ENCODE data around the gene WDR38.

Gene WDR38

DNA sequence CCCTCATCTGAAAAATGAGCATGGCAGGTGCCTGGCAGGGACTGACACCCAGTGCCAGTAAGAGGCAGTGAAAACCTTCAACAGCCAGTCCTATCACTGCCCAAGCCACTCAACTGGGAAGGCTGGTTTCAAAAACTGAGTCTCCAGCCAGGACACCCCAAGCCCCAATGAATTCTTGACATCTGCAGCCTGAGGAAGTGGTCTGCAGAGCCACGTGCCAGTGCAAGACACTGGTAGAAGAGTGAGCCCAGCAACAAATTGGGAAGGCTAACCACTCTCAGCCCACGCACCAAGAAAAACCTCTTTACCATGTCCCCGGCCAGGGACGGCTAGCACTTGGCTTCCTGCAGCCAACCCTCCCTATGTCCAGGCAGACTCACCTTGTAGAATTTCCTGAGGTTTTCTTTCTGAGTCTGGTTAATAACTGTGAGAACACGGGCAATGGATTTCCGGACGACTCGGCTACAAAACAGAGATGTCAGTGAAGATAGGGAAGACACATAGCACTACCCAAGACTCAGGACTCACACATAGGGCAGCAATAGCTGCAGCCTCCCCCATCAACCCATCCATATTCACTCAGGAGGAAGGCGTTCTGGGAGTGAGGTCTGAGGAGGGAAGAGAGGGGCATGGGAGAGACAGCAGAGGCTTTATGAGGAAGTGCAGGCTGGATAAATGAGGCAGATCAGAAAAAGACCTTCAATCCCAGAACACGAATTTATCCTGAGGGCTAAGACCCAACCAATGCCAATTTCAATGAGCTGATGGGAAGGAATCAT is 6.7 kb downstream of the WDR38 start:
- DNase-seq = peak in 1 of 2 experiments; percentile 21

DNA sequence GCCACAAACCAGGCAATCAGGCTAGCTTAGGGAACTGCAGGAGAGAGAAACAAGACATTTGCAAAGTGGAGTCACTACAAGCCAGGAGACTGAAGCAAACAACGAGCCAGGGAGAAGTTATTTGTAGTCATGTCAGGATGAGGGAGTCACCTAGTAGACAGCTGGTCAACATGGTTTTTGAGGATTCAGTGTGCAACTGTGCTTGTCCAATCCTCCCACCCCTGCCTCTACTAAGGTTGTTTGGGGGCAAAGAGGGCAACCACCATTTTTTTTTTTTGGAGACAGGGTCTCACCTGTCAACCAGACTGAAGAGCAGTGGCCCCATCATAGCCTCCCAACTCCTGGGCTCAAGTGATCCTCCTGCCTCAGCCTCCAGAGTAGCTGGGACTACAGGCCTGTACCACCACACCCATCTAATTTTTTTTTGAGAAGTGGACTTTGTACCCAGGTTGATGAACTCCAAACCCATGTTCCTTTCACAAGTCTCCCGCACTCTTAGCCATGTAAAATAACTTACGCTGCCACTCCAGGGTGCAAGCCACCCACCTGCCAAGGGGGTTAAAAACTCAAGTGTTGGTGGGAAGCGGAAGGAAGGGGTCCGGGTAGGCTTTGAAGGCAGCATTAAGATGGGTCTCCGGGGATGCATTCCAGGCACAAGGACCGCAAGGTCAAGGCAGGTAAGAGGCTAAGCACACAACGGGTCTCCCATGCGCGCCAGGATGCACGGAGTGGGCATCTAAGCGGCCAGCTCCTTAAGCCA is 7.5 kb downstream of the WDR38 start:
- no peak for DNase-seq

DNA sequence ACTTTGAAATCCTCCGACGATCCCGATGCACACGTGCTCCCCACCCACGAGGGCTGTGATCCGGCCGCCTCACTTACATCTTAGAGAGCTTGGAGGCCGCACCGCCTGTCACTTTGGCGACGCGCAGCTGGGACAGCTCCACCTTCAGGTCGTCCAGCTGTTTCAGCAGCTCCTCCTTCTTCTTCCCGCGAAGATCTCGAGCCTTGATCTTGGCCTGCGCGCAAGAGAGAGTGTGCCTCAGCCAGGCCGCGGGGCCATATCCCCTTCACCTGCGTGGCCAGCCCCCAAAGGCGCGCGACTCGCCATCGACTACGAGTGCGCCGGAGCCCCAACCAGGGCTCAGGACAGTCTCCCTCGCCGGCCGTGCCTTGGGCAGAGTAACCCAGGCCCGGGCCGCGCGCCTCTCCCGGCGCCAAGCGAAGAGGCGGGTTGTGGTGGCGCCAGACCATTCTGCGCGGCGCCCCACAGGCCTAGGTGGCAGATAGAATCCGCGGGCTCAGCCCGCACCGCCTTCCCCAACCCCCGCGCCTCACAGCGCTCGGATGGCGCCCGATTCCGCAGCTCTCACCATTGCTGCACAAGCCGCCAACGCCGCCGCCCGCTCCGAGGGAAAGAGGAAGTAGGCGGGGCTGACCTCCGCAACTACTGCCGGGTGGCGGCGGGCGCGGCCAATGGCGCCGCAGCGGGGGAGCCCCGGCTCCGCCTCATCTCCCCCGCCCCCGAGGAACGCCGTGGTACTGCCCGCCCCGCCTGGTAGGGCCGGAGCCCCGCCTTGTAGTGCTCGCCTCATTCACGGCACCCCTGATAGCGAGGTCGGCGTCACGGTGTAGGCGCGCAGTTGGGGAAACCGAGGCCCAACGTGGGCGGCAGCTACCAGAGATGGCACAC is 8.3 kb downstream of the WDR38 start, which contains the start of the genes ARPC5L and RPL35:
Gene ARPC5L, plus strand, starts transcription at position 789 of the 888 bp plus-strand sequence. CDS start 7,161 bp downstream, outside the sequence.
Gene RPL35, minus strand, starts transcription at position 616 of the 888 bp plus-strand sequence. Its CDS starts 45 bp downstream, at position 571.
- DNase-seq = peak; percentile 95 to 97

DNA sequence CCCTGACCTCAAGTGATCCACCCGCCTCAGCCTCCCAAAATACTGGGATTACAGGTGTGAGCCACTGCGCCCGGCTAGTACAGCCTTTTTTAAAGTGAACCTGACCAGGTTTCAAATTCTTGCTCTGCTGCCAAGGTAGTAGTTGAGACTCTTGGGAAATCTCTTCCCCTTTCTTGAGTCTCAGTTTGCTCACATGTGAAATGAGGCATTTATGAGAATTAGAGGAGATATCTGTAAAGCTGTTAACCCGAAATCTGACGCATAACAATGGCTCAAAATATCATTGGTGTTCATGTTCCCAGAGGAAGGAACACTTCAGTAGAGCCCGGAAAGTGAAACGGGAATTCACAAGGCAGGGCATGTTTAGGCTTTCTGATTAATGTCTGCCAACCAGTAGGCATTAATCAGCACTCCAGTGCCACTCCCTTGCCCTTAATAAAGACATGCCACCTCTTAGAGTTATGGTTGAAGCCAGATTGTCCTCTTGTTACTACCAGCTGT is 10.2 kb downstream of the WDR38 start:
- DNase-seq = no peak

DNA sequence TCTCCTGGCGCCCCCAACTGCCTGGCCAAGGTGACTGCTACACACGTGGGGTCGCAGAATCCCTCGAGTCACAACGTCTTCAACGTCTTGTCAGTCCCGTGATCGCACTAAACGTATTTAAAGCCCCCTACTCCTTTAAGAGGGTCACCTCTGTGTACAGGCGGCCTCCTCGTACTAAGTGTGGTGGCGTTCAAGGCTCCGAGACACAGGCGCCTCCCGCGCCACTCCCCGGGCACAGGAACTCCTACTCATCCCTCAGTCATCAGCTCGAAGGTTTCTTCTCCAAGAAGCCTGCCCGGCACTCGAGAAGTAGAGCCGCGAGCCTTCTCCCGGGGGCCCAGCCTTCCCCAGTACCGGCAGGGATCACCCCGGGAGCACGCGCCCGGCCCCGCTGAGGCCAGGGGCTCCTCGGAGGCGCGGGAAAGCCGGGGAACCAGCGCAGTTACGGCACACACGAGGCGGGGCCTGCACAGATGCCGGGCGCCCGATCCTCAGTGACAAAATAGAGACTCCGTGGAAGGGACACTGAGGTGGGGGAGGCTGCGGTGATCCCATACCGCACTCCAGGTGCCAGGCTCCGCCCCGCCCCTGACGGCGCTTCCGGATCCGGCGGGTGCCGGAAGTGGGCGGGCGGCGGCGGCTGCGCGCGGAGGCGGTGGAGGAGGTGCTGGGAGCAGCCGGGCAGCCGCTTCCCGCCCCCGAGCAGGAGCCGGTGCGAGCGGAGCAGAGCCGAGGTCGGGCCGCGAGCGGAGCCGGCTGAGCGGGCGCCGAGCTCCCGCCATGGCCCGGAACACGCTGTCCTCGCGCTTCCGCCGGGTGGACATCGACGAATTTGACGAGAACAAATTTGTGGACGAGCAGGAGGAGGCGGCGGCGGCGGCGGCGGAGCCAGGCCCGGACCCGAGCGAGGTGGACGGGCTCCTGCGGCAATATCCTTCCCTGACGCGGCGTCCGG is 15.5 kb downstream of the WDR38 start:
- DNase-seq = peak; percentile 91 to 96

DNA sequence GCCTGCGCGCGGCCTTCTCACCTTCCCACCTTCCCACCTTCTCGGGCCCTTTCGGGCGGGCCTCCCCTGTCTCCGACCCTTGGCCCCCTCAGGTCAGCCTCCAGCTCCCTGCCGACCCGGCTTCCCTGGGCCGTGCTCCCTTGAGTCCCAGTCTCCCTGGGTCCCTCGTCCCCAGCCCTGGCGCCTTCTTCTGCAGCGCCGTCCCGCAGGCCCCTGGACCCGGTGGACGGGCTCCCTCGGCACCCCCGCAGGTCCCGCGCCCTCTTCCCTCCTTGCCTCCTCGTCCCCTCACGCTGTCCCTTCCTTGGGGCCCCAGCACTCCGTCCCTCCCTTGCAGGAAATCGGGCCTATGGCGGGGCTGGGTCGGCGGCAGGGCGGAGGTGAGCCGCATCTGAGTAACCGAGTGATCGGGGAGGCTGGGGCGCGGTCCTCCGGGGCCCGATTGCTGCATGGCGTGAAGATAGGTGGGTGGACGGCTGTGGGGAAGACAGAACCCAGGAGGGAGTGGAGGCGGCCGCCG is 16.3 kb downstream of the WDR38 start:
- DNase-seq = no peak

DNA sequence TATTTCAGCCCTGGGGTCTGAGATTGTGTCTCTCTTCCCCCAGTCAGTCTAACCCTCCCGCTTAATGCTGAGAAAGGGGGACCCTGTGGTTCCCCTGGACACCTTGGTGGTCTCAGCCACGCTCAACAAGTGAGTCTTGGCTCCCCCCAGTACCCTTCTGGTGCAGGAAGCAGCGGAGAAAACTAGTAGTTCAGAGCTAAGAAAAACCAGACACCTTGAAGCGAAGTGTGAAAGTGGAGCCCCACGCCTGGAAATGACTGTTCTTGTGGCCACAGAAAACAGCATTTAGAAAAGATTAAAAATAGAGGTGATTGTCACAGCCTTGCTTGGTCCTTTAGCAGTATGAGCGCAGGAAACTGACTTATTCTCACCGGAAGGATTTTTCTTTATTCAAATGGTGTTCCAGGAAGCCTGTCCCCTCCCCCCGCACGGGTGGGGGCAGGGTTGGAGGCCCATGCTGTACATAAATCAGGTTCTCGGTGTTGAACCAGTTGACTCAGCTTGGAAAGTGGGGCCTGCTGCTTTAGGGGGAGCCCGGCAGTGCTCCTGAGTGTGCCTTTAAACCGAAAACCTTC is 16.8 kb downstream of the WDR38 start:
- DNase-seq = peak; percentile 95 to 96

DNA sequence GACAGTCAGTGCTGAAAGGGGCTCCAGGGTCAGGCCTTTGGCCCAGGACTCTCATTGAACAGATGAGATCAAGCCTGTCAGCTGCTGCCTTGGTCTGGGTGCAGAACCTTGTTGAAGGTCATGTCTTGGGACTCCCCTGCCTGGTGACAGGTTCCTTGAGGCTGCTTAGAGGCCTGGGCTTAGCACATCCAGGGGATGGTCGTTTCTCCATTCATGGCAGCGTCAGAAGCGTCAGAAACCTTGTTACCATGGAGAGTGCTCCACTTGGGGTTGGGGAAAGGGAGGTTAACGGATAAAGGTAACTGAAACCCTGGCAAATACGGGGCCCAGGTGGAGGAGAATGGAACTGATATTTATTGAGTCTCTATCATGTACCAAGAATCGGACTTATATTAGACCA is 17.5 kb downstream of the WDR38 start:
- DNase-seq = no peak

DNA sequence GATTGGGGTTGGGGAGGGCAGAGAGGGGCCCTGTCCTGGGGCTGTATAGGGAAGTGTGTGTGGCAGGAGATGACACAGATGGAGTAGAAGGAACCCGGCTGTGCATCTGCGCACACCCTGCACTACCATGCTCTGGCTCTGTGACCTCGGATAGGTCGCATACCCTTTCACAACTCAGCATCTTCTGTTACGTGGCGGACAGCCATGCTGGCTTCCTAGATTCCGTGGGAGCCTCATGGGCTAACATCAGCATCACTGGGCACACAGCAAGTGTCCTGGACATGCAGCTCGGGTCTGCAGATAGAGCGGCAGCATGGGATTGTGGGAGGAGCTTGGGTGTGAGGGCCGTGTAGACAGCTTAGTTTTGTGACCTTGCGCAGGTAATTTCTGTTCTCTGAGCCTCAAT is 17.9 kb downstream of the WDR38 start:
- no peak for DNase-seq

DNA sequence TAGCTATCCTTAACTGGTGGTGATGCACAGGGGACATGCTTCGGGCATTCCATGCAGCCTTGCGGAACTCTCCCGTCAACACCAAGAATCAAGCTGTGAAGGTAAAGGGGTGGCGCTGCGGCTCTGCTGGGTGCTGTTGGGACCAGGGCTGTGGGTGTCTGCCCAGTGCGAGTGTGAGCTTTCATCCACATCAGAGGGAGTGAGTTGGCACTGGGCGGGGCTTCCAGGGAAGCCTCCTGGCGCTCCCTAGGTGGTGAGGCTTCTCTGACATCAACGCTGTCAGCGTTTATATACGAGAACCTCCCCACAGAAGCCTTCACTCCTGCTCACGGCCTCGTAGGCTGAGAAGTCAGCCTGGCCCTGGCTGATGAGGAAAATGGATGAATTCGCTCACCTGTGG is 20.4 kb downstream of the WDR38 start:
- DNase-seq = peak in 1 of 2 experiments; percentile 46

DNA sequence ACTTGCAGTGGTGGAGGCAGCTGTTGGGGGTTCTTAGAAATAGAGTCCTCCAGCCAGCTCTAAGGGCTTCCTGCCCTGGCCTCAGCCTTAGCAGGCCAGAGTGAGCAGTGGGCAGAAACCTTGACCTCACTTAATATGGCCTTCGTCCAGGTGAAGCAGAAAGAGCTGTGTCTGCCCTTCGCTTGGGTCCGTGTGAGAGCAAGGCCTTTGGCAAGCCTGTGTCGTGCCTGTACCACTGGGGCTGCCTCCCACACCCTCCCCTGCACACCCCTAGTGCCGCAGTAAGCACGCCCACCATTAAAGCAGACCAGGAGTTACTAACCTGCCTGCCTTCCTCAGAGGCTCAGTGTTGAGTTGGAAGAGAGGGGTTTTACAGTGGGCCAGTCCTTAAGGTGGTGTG is 22.2 kb downstream of the WDR38 start:
- no peak for DNase-seq

DNA sequence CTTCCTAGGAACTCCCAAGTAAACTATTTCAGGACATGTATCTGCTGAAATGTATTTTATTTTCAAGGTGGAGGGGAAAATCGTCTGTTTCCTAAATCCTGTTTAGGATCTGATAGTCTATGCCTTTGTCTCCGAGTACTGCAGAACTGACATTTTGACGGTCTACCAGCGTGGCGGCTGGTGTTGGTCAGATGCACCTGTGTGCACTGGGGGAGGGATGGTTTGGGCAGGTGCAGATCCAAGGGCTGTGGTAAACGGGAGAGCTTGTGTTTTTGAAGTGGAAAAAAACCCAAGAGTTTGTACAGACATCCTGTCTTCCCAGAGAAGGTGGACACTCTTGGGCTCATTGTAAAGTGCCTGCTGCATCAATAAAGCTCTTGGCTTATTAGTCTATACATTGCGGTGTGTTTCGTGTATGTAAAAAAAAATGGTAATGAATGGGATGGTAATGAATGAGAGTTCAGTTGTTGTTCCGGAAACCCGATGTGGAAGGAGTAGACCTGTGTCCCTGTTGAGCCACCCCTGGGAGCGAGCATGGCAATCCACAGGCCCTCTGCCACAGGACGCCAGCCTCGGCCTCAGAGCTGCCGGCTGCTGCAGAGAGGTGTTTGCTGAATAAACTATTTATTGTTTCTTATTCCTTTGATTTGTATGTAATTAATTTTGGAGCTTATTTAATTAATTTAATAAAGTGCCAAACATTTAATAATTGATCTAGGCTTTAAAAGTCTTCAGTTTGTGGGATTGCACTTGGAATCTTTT is 23.9 kb downstream of the WDR38 start:
- DNase-seq = no peak

DNA sequence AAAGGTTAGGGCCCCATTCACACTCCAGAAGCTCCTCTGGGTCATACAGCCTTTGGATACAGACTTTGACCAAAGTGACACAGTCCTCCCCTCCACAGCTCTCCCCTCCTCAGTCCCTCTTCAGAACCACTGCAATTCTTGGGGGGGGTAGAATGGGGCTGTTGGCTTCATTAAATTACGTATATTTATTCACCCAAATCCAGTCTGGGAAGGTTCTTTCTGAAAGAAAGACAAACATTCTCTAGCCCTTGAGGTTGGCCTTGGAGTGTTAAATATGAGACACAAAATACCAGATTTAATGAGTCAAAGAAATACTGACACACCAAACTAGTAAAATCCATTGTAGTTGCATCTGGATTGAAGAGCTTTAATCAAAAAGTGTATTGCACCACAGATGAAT is 24.8 kb downstream of the WDR38 start:
- DNase-seq = no peak

DNA sequence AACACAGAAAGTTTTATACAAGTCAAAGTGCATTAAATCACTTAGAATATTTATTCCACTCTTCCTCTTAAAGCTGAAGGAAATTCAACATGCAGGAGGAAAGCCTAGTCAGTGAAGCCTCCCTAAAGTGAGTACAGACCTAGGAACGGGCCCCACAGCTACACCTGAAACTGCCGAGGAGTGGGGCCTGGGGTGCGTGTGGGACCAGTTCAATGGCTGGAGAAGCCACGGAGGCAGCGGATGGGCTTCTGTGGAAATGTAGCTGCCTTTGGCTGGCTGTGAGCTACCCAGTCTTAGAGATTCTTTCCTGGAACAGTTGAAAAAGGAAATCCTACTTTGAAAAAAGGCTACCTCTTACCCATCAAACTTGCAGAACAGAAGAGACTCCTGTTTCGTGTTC is 25.3 kb downstream of the WDR38 start:
- no peak for DNase-seq

DNA sequence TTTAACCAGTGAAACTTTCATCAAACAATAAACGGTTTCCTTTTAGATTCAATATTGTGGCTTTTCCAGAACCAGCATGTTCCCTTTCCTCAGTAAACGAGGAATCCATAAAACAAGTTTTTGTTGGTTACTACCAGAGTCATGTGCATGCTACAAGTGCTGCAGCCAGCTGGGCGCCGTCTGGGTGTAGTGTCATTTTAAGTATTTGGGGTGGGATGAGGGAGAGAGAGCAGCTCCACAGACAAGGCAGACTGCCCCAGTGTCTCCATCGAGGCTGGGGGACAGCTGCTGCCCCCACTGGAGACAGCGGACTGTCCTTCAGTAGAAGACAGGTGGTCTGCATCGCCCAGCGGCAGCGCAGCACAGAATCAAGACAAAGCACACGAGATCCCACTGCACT is 26.0 kb downstream of the WDR38 start:
- DNase-seq = no peak

DNA sequence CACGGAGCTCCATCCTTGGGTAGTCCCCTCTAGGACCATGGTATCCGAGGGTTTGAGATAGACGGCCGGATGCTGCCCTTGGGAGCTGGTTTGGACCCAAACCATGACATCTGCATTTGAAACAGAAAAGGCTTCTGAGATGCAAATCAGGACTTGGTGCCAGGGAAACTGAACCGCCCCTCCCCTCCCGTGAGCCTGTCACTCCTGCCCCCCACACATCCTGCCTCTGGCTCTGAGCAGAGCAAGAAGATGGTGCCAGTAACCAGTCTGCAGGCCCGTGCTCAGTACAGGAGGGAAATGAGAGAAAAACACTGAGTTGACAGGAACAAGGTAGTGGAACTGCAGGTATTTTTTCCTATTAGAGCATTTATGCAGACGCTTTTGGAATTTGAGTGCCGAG is 27.2 kb downstream of the WDR38 start:
- no peak for DNase-seq

DNA sequence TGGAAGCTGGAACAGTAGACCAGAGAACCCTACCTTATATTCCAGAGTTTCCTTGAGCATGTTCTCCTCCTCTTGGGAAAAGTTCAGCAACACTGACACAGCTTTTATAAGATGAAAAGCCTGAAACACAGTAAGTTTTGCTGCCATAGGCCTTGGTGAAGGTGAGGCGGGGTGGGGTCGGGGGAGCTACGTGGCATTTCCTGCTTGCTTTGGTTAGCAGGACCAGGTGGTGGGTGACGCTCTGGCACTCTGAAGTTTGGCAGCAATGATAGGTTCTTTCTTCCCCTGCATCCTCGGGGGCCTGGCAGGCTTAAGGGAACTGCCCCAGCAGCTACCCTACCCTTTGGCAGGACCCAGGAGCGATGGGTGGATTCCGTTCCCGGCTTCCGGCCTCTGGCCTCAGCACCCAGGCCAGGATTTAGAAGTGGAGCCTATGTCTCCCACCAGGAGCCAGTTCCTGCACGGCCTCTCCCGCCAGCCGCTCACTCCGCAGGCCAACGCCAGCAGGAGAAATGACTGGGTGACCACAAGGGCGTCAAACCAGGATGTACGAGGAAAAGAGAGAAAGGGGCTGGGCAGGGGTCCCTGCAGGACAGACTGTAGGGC is 28.0 kb downstream of the WDR38 start:
- DNase-seq = no peak

DNA sequence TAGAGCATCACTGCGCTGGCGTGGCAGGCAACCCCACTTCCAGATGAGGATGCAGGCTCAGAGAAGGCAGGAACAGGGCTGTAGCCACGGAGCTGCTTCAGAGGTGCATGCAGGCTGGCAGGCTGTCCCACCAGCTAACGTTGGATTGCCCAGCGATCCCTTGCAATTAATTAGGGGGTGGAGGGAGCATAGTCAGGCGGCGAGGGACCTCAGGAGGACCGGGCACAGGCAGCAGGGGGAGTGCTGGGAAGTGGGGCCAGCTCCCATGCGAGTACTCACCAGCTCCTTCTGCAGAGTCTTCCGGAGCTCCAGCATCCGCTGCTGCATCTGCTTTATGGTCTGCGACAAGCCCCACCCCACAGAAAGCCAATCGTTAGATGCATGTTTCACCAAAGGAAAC is 29.0 kb downstream of the WDR38 start:
- DNase-seq = no peak

DNA sequence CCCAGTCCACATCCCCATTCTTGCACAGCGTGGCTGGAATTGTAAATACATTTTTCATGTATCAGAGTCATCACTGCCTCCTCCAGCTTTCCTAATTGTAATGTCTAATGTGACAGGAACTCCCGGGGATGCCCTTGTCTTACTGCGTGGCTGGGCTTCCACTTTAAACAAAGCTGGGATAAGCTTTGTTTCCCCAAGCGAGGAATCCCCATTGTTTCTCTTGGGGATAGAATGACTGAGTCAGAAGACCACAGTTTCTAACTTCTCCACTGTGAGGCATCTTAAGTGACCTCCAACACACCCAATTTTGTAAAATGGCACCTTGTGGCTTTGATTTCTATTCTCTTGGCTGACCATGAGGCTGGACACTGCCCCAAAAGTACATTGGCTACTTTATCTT is 31.1 kb downstream of the WDR38 start:
- DNase-seq = no peak

DNA sequence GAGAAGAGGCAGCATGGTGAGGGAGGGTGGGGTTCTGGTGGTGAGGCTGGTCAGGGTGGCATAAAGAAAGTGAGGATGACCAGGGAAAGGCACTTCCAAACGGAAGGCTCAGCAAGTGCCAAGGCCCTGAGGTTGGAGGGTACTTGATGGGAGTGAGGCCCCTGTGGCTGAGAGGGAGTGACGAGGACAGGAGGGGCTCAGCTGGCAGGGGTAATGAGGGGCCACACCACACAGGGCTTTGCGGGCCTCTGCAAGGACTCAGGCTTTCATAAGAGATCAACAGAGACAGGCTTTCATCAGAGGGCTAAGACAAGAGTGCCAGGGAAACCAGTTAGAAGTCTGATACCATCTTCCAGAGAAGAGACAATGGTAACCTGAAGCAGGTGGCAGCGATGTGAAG is 32.3 kb downstream of the WDR38 start:
- no peak for DNase-seq
